ENCODE results near the gene FBXO24.
A peak's percentile ranks its signal among the peaks of the same experiment; 100 is the strongest.

FBXO24 gene

GRCh38 chr7:100574362-100575205 lies 11.5 kb upstream of the FBXO24 start:
- DNase-seq (ENCODE audit: low spot score) = no peak

GRCh38 chr7:100575206-100575631 lies 10.9 kb upstream of the FBXO24 start:
- DNase-seq (ENCODE audit: low spot score) = no peak

GRCh38 chr7:100575746-100576383 lies 10.3 kb upstream of the FBXO24 start:
- no peak for DNase-seq (ENCODE audit: low spot score)

- no peak for DNase-seq (ENCODE audit: low spot score)
Observed at GRCh38 chr7:100576384-100576993, 9.6 kb upstream of the FBXO24 start.

GRCh38 chr7:100577103-100577502 lies 9.0 kb upstream of the FBXO24 start:
- no peak for DNase-seq (ENCODE audit: low spot score)

GRCh38 chr7:100577507-100577906 lies 8.6 kb upstream of the FBXO24 start:
- DNase-seq (ENCODE audit: low spot score) = no peak

GRCh38 chr7:100578246-100579183 lies 7.6 kb upstream of the FBXO24 start:
- no peak for DNase-seq (ENCODE audit: low spot score)

- no peak for DNase-seq (ENCODE audit: low spot score)
Observed at GRCh38 chr7:100580466-100581283, 5.5 kb upstream of the FBXO24 start.

- no peak for DNase-seq (ENCODE audit: low spot score)
Observed at GRCh38 chr7:100582041-100582579, 4.0 kb upstream of the FBXO24 start.

GRCh38 chr7:100582650-100583049 lies 3.5 kb upstream of the FBXO24 start:
- DNase-seq (ENCODE audit: low spot score) = no peak

GRCh38 chr7:100583132-100584053 lies 2.7 kb upstream of the FBXO24 start:
- DNase-seq (ENCODE audit: low spot score) = peak; percentile 83

GRCh38 chr7:100584054-100584682 lies 2.0 kb upstream of the FBXO24 start:
- no peak for DNase-seq (ENCODE audit: low spot score)

- no peak for DNase-seq (ENCODE audit: low spot score)
Observed at GRCh38 chr7:100584683-100585510, 1.2 kb upstream of the FBXO24 start.

- DNase-seq (ENCODE audit: low spot score) = no peak
Observed at GRCh38 chr7:100585511-100586265, 440 bp upstream of the FBXO24 start, which contains the start of gene LRCH4. Gene LRCH4, minus strand, starts transcription at chr7:100586129. Its CDS starts 29 bp downstream, at chr7:100586100.

GRCh38 chr7:100588438-100588837 lies 2.3 kb downstream of the FBXO24 start:
- DNase-seq (ENCODE audit: low spot score) = no peak

- no peak for DNase-seq (ENCODE audit: low spot score)
Observed at GRCh38 chr7:100589341-100589947, 3.3 kb downstream of the FBXO24 start.

All from activated CD4-positive, alpha-beta T cell treated with anti-CD3 and anti-CD28 coated beads, Interleukin-2, Interleukin-4, amounts not matched to agents 100 ng/mL and 50 ng/mL, durations not matched to agents 16 hours and 8 hours (primary cell).